ENCODE results near the gene SLC7A11. TPM values are rescaled to one million over a fixed set of nuclear protein-coding genes. Genes with fewer than 3 reads are reported as not detected.

SLC7A11 gene
- total RNA-seq, 2 donors from 2014 or later: 0.99 to 2.6 TPM

- ATAC-seq (ENCODE audit: insufficient number of reproducible peaks, low FRiP score, low read depth): no peak
- no peak for DNase-seq (ENCODE audit: low spot score)
- Histone ChIP-seq H3K36me3 (no peaks in the 10 kb centered on the region), H3K4me1 (ENCODE audit: control insufficient read depth in 1 of 2, low read depth in 2 of 2) (peaks cover 0 to 4% of the 10 kb centered on the region in 2 donors), H3K4me3 (no peak overlapping the region), H3K27me3 (replicated peaks; ENCODE audit: insufficient read depth) (no peaks in the 10 kb centered on the region), H3K27ac (no peak overlapping the region), H3K9me3 (no peaks in the 10 kb centered on the region)
- TF ChIP-seq, protein P1, sequence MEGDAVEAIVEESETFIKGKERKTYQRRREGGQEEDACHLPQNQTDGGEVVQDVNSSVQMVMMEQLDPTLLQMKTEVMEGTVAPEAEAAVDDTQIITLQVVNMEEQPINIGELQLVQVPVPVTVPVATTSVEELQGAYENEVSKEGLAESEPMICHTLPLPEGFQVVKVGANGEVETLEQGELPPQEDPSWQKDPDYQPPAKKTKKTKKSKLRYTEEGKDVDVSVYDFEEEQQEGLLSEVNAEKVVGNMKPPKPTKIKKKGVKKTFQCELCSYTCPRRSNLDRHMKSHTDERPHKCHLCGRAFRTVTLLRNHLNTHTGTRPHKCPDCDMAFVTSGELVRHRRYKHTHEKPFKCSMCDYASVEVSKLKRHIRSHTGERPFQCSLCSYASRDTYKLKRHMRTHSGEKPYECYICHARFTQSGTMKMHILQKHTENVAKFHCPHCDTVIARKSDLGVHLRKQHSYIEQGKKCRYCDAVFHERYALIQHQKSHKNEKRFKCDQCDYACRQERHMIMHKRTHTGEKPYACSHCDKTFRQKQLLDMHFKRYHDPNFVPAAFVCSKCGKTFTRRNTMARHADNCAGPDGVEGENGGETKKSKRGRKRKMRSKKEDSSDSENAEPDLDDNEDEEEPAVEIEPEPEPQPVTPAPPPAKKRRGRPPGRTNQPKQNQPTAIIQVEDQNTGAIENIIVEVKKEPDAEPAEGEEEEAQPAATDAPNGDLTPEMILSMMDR (IDR thresholded peaks at IDR 0.05): no peak
These were observed 33.9 kb upstream of the SLC7A11 start for GRCh38 chr4:138275963-138276621.

DNA sequence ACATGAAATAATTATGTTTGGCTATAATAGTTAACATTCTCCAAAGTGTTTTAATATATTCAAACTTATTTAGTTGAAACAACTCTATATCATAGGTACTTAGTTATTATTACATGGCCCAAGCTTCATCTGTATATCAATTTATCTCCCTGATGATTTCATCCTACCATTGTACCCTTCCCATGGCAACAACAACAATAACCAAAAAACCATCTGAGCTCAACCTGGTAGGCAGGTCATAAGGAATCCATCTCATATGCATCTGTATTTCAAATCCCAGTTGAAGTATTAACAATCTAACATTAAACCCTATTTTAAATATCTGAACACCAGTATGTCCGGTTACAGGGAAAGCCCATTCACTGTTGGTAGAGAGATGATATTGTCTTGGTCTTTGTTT, 33.1 kb upstream of the SLC7A11 start:
- no peaks in the 10 kb centered on the region for H3K27me3 ChIP-seq (replicated peaks; ENCODE audit: insufficient read depth)
- H3K4me3 ChIP-seq: no peak overlapping the region
- H3K4me1 ChIP-seq (ENCODE audit: control insufficient read depth in 1 of 2, low read depth in 2 of 2): peaks cover 0 to 4% of the 10 kb centered on the region in 2 donors
- H3K27ac ChIP-seq: no peak overlapping the region
- H3K9me3 ChIP-seq: no peaks in the 10 kb centered on the region
- ATAC-seq (ENCODE audit: insufficient number of reproducible peaks, low FRiP score, low read depth): no peak
- TF ChIP-seq, protein P1 (IDR thresholded peaks at IDR 0.05): no peak
- no peaks in the 10 kb centered on the region for H3K36me3 ChIP-seq
- no peak for DNase-seq (ENCODE audit: low spot score)

- TF ChIP-seq, protein P1 (IDR thresholded peaks at IDR 0.05): no peak
- H3K27me3 ChIP-seq (replicated peaks; ENCODE audit: insufficient read depth): no peaks in the 10 kb centered on the region
- no peaks in the 10 kb centered on the region for H3K36me3 ChIP-seq
- DNase-seq (ENCODE audit: low spot score) (no peak), ATAC-seq (ENCODE audit: insufficient number of reproducible peaks, low FRiP score, low read depth) (no peak)
- H3K9me3 ChIP-seq: no peaks in the 10 kb centered on the region
- H3K4me1 ChIP-seq (ENCODE audit: control insufficient read depth in 1 of 2, low read depth in 2 of 2): no peaks in the 10 kb centered on the region
- H3K27ac ChIP-seq: no peak overlapping the region
- no peak overlapping the region for H3K4me3 ChIP-seq
These were observed 27.0 kb upstream of the SLC7A11 start for GRCh38 chr4:138269175-138269574.

DNA sequence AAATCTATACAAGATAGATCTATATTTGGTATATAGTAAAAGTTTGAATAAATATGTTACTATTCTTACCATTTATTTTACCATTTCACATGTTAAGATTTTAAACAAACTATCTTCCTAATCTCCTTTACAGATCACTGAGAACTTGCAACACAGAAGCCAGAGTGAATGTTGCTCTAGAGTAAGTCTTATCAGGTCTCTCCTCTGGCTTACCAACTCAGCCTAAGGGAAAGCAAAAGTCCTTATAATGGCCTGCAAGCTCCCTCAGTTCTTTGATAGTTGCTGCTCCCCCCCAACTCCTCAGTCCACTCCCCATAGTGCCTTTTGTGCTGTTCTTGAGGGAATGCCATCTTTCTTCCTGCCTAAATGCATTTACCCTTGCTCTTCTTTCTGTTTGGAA, 25.7 kb upstream of the SLC7A11 start:
- TF ChIP-seq, protein P1 (IDR thresholded peaks at IDR 0.05): no peak
- H3K4me1 ChIP-seq (ENCODE audit: control insufficient read depth in 1 of 2, low read depth in 2 of 2): no peaks in the 10 kb centered on the region
- H3K27ac ChIP-seq: no peak overlapping the region
- DNase-seq (ENCODE audit: low spot score) (no peak), ATAC-seq (ENCODE audit: insufficient number of reproducible peaks, low FRiP score, low read depth) (no peak)
- H3K4me3 ChIP-seq: no peak overlapping the region
- H3K9me3 ChIP-seq: no peaks in the 10 kb centered on the region
- H3K36me3 ChIP-seq: no peaks in the 10 kb centered on the region
- H3K27me3 ChIP-seq (replicated peaks; ENCODE audit: insufficient read depth): no peaks in the 10 kb centered on the region

GRCh38 chr4:138266948-138267347, 24.8 kb upstream of the SLC7A11 start:
- H3K9me3 ChIP-seq: no peaks in the 10 kb centered on the region
- no peaks in the 10 kb centered on the region for H3K4me1 ChIP-seq (ENCODE audit: control insufficient read depth in 1 of 2, low read depth in 2 of 2)
- TF ChIP-seq, protein P1 (IDR thresholded peaks at IDR 0.05): no peak
- no peak overlapping the region for H3K4me3 ChIP-seq
- no peaks in the 10 kb centered on the region for H3K36me3 ChIP-seq
- DNase-seq (ENCODE audit: low spot score) (no peak), ATAC-seq (ENCODE audit: insufficient number of reproducible peaks, low FRiP score, low read depth) (no peak)
- H3K27me3 ChIP-seq (replicated peaks; ENCODE audit: insufficient read depth): no peaks in the 10 kb centered on the region
- H3K27ac ChIP-seq: no peak overlapping the region

Measured in thoracic aorta (tissue), 2 donors.